Midbrain (tissue), 1 donor: ENCODE results near the gene ANXA3.
"Not testable (repeated sequence)": the region's sequence is repeated elsewhere in the genome, so short reads cannot be mapped to it uniquely, and the experiment has no call there.

Source experiments
- DNase-seq: peaks from one replicate; lab custom pipeline; 2025; lab: John Stamatoyannopoulos, UW

Gene ANXA3

DNA sequence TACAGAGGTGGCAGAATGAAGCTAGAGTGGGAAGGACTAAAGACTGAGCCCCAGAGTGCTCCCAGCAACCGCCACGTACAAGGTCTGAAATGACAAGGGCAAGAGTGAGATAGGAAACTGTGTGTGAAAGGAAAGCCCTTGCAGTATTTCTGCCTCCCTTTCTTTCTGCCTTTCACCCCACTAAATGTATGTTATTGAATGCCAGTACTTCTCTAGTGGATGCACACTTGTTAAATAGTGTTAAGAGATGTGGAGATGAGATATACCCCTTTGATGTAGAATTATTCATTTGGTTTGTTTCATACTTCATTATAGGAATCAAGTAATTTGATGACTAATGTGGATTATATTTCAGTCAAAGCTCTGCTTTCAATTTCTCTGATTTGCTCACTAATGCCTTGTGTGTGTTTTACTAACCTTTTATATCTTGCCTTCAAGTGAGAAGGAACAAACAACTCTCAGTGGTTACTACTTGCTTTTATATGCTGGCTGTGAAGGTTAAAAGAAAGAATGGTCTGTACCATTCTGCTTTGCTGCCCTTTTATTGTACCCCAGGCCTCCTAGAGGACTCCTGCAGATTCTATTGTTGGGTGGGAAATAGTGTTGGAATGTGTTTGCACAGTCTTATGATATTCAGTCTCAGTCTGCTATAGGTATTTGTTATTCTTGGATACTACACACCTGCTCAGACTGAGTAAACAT is 8.0 kb upstream of the ANXA3 start:
- DNase-seq = no peak

DNA sequence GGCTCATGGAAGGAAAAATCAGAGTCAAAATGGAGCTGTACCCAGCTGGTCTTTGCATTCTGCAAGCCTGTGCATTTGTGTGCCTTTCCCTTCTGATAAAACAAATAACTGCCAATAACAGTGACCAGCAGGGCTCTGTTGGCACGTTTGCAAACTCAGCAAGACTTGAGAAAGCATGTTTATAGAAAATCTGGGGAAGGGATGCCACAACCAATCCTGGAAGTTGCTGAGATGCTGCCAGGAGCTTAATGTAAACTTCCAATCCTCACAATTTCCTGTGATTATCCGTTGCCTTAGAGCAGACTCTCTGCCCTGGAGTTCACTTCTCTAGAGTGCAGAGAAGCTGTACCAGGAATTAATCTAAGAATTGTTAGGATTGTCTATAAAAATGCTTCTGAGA is 6.9 kb upstream of the ANXA3 start:
- no peak for DNase-seq

DNA sequence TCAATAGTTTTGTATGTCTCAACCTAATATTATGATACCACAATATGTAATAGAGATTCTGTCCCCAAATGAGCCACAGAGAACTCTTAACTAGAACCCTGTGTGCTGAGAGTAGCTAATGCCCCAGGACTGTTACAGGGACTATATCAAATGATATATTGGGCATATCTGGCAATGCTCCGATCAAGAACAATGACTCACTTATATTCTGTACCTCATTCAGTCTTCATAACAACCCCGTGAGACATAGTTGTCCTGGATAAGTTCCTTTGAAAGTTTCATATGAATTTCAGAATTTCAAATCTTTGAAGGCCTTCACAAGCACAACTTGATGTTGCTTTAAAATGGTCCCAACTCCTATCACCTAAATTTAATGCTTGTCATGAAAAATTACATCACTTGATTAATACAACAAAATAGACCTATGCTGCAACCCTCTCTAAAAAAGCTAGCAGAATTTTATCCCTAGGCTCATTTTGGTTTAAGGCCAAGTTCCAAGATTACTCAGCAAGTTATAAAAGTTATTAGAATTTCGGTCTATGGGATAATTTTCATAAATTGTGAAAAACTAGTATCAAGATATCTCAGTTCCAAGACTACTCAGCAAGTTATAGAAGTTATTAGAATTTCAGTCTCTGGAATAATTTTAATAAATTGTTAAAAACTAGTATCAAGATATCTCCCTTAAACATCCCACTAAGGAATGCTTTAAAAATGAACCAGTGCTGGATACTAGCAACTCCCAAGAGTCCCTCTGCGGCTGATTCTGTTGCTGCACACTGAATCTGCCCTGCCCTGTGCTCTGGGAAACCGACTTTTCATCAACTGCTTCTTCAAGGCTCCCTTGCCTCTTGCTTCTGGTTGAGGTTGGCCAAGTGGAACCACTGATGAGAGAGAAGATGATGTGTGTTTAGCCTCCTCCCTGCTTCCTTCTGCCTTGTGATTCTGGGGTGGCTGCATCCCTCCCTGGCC is 6.0 kb upstream of the ANXA3 start:
- DNase-seq = no peak

DNA sequence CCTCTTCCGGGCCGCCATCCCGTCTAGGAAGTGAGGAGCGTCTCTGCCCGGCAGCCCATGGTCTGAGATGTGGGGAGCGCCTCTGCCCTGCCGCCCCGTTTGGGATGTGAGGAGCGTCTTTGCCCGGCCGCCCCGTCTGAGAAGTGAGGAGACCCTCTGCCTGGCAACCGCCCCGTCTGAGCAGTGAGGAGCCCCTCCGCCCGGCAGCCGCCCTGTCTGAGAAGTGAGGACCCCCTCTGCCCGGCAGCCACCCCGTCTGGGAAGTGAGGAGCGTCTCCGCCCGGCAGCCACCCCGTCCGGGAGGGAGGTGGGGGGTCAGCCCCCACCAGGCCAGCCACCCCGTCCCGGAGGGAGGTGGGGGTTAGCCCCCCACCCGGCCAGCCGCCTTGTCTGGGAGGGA is 3.7 kb upstream of the ANXA3 start:
- DNase-seq = not testable (repeated sequence)

DNA sequence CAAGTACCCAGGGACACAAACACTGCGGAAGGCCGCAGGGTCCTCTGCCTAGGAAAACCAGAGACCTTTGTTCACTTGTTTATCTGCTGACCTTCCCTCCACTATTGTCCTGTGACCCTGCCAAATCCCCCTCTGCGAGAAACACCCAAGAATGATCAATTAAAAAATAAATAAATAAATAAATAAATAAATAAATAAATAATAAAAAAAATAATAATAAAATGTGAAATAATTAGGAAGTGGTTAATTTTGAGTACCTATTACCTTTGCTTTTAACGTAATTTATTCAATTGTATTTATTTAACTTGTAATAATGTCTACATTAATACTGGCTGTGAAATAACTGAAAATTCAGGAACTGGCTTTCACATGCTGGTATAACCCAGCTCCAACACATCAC is 2.7 kb upstream of the ANXA3 start:
- not testable (repeated sequence) for DNase-seq

DNA sequence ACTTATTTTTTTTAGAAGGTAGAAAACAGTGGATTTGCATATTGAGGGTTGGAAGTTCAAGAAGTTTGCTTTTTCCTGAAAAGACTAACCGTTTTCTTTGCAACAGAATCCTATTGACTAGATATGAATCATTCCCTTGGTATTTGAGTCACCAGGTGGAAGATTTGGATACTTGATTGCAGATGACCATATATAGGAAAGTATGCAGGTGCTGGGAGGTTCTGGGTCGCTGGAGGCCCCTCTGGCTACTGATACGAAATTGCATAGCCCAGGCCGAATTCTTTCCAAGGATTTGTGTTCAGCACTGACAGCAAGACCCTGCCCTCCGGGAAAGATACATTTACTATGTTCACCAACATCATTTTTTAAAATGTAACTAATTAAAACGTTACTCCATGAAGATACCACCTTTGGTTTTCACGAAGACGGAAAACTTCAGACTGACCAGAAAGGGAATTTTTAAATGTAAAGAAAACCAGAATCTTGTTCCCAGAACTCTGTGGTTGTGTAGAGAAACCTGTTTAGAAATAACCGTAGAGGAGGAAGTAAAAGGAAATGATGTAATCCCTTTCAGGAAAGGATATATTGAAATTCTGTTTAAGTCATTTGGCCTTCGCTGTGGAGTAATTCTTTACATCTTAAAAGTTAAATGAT is 946 bp downstream of the ANXA3 start:
- no peak for DNase-seq

DNA sequence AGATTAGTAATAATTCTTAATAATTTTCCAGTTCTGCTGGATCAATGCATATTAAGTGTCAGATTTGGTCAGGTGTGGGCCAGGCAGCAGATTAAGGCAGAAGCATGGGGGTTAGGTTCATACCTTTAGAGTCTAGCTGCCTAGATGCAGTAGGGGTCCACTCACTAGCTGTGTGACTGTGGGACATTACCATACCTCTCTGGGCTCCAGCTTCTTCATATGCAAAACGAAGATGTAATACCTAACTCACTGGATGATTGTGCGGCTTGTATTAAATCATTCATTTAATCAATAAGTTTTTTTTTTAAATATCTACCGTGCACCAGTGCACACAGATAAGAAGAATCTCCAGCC is 1.4 kb downstream of the ANXA3 start:
- DNase-seq = no peak

DNA sequence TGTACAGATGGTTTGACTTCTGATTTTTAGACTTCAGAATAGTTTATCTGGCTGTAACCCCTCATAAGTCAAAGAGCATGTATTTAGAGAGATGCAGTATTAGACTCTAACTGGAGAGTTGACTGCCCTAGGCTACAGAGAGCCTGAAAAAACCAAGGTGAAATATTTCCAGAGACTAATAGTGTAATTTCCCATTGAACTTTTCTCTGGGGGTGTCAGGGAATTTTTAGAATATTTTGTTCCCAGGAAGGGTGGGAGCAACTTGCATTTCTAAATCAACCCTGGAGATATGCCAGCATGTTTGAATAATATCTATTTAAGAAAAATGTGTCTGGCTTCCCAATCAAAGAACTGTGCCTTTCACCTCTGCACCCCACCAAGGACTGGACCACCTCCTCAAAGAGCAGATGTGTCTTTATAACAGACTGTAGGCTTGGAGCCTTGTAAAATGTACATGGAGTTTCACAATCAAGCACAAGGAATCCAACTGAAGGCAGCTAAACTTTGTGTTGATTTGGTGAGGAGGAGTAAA is 2.0 kb downstream of the ANXA3 start:
- DNase-seq = no peak

DNA sequence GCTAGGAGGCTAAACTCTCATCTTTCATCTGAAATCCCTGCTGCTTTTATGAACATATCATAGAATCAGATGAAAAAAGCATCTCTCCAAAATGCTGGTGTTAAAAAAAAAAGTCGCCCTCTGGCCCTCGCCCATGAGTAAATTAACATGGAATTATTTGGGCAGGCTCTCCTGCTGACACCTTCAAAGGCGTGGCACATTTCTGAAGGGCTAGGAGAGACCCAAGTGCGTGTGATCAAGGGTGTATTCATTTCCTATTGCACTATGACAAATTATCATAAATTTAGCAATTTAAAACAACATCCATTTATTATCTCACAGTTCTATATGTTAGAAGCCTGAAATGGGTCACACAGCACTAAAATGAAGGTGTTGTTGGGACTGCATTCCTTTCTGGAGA is 5.1 kb downstream of the ANXA3 start:
- no peak for DNase-seq

DNA sequence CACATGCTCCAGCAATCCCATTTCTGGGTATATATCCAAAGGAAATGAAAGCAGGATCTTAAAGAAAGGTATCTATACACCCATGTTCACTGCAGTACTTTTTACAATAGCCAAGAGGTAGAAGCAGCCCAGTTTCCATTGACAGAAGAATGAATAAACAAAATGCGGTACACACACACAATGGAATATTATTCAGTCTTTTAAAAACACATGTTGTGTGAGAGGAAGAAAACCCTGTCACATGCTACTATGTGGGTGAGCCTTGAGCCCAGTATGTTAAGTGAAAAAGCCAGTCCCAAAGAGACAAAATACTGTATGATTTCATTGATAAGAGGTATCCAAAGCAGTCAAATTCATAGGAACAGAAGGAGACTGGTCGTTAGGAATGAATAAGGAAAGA is 6.3 kb downstream of the ANXA3 start:
- no peak for DNase-seq

DNA sequence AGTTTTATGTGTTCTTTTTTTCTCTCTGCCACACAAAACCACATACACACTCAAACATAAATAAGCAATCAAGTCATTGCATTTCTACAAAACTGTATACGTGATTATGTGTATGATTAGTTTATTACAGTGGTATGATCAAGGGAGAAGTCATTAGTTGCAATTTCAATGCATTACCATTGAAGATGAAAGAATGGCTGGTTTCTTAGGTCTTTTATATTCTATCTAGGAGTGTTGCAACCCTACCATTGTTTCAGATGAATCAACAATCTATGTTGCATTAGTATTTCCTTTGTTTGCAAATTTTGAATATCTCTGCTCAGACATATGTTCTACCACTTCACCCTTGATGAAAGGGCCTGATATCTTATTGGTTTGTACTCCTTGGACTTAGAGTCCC is 6.8 kb downstream of the ANXA3 start:
- DNase-seq = no peak

DNA sequence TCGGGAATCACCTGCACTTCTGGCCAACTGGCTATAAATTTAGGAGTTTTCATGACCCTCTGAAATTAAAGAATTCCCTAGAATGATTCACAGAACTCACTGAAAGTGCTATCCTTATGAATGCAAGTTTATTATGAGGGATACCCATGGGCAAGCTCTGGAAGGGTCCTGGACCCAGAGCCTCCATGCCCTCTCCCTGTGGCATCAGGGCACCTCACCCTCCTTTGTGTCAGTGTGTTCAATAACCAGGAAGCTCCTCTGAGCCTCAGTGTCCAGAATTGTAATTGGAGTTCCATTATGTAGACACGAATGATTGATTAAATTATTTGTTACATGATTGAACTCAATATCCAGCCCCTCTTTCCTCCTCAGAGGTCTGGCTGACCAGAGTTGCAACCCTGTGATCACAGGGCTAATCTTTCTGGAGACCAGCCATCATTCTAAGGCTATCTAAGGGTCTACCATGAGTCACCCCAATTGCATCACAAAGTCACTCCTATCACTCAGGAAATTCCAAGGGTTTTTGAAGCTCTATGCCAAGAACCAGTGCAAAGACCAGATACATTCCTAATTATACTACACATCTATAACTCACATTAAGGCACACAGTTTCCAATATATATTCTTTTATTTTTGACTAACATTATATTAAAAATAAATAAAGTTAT is 8.9 kb downstream of the ANXA3 start:
- no peak for DNase-seq

DNA sequence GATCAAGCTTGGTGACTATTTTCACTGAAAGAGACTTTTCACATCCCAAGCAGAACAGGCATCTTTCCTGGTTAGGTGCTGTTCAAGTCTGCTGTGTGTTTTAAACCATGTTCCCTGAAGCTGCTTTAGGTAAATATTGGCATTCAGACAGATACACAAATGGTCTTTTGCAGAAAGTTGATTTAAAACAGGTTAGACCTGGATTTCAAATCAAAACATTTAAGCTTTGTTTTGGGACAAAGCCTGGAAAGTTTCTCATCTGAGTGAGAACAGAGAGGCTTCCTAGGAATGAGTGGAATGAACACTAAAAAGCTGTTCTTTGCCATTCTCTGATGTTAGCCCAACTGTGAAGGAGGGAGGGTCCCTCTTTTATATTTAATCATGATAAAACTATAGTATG is 10.1 kb downstream of the ANXA3 start:
- no peak for DNase-seq

DNA sequence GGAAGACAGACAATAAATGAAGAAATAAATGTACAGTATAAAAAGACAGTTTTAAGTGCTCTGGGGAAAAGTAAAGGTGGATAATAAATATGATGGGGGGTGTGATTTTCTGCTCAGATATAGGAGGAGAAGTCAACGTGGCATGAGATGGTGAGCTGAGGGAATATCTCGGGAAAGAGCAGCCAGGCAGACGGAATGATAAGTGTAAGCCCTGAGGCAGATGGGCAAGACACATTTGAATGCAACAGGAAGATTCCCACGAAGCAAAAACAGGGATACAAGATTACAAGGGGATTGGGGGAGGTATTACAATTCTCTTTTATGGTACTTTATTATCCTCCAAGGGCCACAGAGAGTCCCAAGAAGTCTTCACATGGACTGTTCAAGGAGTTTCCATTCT is 11.1 kb downstream of the ANXA3 start:
- no peak for DNase-seq

DNA sequence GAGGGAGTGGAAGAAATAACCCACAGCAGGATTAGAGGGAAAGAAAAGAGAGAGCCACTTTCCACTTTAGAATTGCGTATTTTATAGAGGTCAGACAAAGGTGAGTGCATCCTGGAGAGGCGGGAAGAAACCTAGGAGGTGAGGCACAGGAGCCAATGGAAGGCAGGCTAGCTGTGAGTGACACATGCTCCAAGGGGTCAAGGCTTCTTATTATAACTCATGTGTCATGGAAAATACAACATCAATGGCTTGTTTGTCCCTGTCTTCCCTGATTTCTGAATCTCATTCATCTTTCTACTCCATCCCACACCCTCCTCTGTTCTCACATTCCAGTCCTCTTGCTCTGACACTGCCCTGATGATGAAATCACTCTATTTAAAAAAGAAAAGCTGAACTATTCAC is 14.4 kb downstream of the ANXA3 start:
- no peak for DNase-seq

DNA sequence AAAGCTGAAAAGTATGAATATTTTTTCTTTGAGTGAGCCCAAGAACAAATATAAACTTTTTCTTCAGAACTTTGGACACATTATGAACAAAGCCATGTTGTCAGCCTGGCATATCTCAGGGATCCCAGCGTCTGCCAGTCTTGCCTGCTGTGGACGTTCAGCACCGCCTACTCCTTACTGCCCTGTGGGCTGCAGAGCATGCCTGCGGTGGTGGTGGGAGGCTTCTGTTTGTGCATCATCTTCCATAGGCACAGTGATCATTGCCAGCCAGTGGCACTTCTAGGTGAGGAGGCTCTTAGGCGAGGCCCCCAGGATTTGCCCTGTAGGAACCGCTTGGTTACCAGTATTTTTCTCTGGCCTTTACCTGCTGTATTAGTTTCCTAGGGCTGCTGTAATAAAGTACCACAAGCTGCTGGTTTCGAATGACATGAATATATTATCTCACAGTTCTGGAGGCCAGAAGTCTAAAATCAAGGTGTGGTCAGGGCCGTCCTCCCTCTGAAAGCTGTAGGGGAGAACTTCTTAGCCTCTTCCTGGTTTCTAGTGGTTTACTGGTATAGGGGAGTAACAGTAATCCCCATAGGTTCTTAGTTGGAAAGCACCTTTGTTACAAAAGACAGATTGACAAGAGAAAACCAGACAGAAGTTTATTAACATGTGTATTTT is 15.4 kb downstream of the ANXA3 start:
- DNase-seq = no peak

DNA sequence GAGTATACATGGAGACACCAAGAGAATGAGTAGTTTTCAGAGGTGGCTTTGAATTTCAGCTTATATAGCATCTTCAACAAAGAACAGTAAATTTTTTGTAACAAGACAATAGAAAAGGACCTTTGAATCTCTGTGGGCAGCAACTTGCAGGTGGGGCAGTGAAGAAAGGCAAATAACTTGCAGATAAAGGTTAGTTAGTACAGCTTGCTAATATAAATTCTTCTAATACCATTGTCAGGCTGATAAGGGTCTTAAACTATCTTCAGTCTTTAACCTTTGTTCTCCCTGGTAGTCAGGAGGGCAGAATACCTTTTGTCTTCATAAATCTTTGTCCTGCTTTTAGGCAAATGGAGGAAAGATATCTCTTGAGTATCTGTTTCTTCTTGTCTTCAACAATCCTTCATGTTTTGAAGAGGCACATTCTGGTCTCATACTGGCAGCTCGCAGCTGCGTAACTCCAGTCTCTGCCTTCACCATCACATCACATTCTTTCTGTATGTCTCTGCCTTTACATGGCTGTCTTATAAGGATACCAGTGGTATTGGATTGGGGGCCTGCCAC is 16.0 kb downstream of the ANXA3 start:
- DNase-seq = no peak

DNA sequence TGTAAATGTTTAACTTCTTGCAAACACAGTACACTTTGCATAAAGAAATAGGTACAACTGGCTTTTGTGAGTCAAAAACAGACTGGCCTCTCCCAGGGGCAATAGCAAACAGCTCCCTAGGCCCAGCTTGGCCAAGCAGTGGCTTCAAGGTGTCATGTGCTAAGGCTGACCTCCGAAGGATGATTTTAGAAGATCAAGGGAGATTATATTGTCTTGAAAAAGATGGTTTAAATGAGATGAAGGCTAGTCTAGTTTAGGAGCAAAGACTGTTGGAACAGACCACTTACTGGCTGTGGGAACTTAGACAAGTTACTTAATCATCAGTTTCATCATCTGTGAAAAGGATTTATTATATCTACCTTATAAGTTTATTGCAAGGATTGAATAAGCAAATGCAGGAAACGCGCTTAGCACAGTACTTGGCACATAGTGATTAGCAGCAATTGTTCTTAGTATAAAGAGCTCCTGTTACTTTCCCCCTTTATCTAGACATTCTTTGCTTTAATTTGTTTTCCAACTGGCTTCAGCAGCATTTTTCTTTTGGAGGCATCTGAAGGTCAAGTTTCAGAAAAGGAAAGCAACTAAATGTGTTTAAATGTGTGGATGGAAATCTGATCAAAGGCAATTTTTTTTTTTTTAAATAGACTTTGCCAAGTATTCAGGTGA is 17.2 kb downstream of the ANXA3 start:
- DNase-seq = no peak

DNA sequence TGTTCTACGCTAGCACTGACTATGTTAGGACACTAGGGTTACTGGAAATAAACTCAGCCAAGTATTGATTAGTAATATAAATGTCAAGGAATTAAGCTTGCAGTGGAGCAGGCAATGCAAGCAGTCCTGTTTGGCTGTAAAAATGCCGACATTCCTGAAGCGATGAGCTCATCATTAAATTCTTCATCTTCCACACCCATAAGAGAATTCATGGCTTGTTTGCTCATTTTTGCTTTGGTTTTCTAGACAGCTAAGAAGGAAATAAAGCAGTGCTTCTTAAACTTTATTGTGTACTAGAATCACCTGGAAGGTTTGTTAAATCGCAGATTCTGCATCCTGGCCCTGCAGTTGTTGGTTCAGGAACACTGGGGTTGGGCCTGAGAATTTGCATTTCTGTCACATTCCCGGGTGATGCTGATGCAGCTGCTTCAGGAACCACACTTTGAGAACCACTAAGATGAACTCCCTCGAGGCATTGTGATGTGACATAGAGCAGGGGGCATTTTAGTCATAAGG is 17.8 kb downstream of the ANXA3 start:
- DNase-seq = no peak

DNA sequence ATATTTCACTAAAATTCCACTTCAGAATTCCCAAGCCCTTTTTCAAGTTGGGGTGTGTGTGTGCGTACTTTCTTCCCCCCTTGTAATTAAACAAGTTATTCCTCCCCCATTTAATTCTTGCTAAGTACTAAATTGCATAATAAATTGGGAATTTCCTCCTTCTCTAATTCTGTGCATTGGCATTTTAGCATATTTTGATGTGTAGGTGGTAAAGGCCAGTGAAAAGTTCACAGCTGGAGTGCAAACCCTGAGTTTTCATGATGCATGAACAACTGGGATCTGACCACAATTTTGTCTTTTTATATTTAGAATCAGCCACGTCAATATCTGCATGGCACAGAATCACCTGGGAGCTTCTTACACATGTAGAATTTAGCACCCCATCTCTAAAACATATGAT is 18.5 kb downstream of the ANXA3 start:
- no peak for DNase-seq
